Measurements from ENCODE around the gene ALOX15. TPM values are rescaled to one million over a fixed set of nuclear protein-coding genes. Genes with fewer than 3 reads are reported as not detected.
A peak's percentile ranks its signal among the peaks of the same experiment; 100 is the strongest.

ALOX15 gene
- total RNA-seq, 6 experiments from 2014 or later: not detected

GRCh38 chr17:4586043-4586442 is 55.4 kb downstream of the ALOX15 start:
- DNase-seq: no peak
- no peaks in the 10 kb centered on the region for H3K9me3 Mint-ChIP-seq
- H3K27ac Mint-ChIP-seq: no peak overlapping the region
- no peaks in the 10 kb centered on the region for H3K4me1 Mint-ChIP-seq (ENCODE audit: low read depth)
- no peak for TF ChIP-seq CTCF (IDR thresholded peaks at IDR 0.05)
- H3K36me3 Mint-ChIP-seq (ENCODE audit: low read depth): no peaks in the 10 kb centered on the region
- peaks cover 60% of the 10 kb centered on the region for H3K27me3 Mint-ChIP-seq (ENCODE audit: insufficient read depth)
- H3K4me3 Mint-ChIP-seq: no peak overlapping the region

- Mint-ChIP-seq H3K9me3 (no peaks in the 10 kb centered on the region), H3K4me1 (ENCODE audit: low read depth) (no peaks in the 10 kb centered on the region), H3K4me3 (no peak overlapping the region), H3K36me3 (ENCODE audit: low read depth) (no peaks in the 10 kb centered on the region), H3K27ac (no peak overlapping the region), H3K27me3 (ENCODE audit: insufficient read depth) (peaks cover 57% of the 10 kb centered on the region)
- no peak for DNase-seq
- no peak for TF ChIP-seq CTCF (IDR thresholded peaks at IDR 0.05)
Observed at GRCh38 chr17:4585638-4585994, 55.9 kb downstream of the ALOX15 start.

GRCh38 chr17:4584917-4585637 is 56.4 kb downstream of the ALOX15 start:
- no peak for DNase-seq
- no peak overlapping the region for H3K27ac Mint-ChIP-seq
- H3K36me3 Mint-ChIP-seq (ENCODE audit: low read depth): no peaks in the 10 kb centered on the region
- TF ChIP-seq CTCF (IDR thresholded peaks at IDR 0.05): no peak
- H3K27me3 Mint-ChIP-seq (ENCODE audit: insufficient read depth): peaks cover 52% of the 10 kb centered on the region
- no peak overlapping the region for H3K4me3 Mint-ChIP-seq
- H3K9me3 Mint-ChIP-seq: no peaks in the 10 kb centered on the region
- H3K4me1 Mint-ChIP-seq (ENCODE audit: low read depth): no peaks in the 10 kb centered on the region

GRCh38 chr17:4584101-4584916 is 57.2 kb downstream of the ALOX15 start, which contains the start of gene SMTNL2:
Gene SMTNL2, plus strand, starts transcription at chr17:4584529. Its CDS starts 77 bp downstream, at chr17:4584606.
- H3K27me3 Mint-ChIP-seq (ENCODE audit: insufficient read depth): peaks cover 51% of the 10 kb centered on the region

GRCh38 chr17:4583782-4584100 is 57.7 kb downstream of the ALOX15 start:
- DNase-seq: no peak
- no peak overlapping the region for H3K4me3 Mint-ChIP-seq
- peak; percentile 18; the same call in 1 of the 2 replicates for TF ChIP-seq CTCF (IDR thresholded peaks at IDR 0.05)
- no peaks in the 10 kb centered on the region for H3K4me1 Mint-ChIP-seq (ENCODE audit: low read depth)
- H3K36me3 Mint-ChIP-seq (ENCODE audit: low read depth): no peaks in the 10 kb centered on the region
- peaks cover 53% of the 10 kb centered on the region for H3K27me3 Mint-ChIP-seq (ENCODE audit: insufficient read depth)
- H3K27ac Mint-ChIP-seq: no peak overlapping the region
- H3K9me3 Mint-ChIP-seq: no peaks in the 10 kb centered on the region

More at GRCh38 chr17:4584101-4584916, 57.2 kb downstream of the ALOX15 start, which contains the start of gene SMTNL2:
- Mint-ChIP-seq H3K9me3 (no peaks in the 10 kb centered on the region), H3K4me3 (no peak within 1 kb of the TSS), H3K27ac (no peak within 1 kb of the TSS), H3K4me1 (ENCODE audit: low read depth) (no peaks in the 10 kb centered on the region), H3K36me3 (ENCODE audit: low read depth) (no peaks in the 10 kb centered on the region)
- no peak for TF ChIP-seq CTCF (IDR thresholded peaks at IDR 0.05)
- DNase-seq: no peak
